HCT116 (cell line): ENCODE results near the gene TRAF5. TPM values are rescaled to one million over a fixed set of nuclear protein-coding genes. Genes with fewer than 3 reads are reported as not detected.

ENCODE experiments used
- ATAC-seq: fragments of 200-7000 bp; cut with Tn5 transposase; 2 replicates; pipeline ENCODE4 v1.9.1; 2020; ENCODE audit warnings: mild to moderate bottlenecking, moderate library complexity
- BruUV-seq: library from RNA; stranded (reverse); fragments of 400-500 nt; replicated peaks from 2 replicates; lab custom pipeline; 2021; lab: Mats Ljungman, UMichigan
- CTCF ChIA-PET: fragments of 300-600 bp; sonication (Branson Sonifier 250); formaldehyde crosslinking; loops from one replicate; lab custom pipeline; 2021; ENCODE audit warnings: antibody characterized with exemption; lab: Charles Lee
- POLR2A ChIA-PET: fragments of 300-600, 350-600 bp; sonication (Branson Sonifier 250); formaldehyde crosslinking; loops from one replicate; lab custom pipeline; 2021; ENCODE audit warnings: antibody characterized with exemption; lab: Charles Lee
- RAD21 ChIA-PET, 2 experiments: fragments of 300-600 bp; sonication (Branson Sonifier 250); formaldehyde crosslinking; loops; one replicate each; lab custom pipeline; 2023; ENCODE audit warnings: low total read pairs in 2 of 2; ENCODE audit not compliant: uncharacterized antibody in 2 of 2, unreplicated experiment in 2 of 2, low non-redundant PET in 1 of 2; lab: Charles Lee
- DNase-seq: peaks from one replicate; pipeline ENCODE4 v3.0.0-alpha.2; 2010; ENCODE audit warnings: low read depth, low spot score
- H2AFZ ChIP-seq: fragments of 200-600 bp; shearing (Covaris generic), sonication (generic); 2 replicates; pipeline ENCODE4 v1.6.1; 2017; ENCODE audit warnings: low read depth, mixed run types, mixed read lengths, antibody characterized with exemption, low read length; ENCODE audit not compliant: poor library complexity, severe bottlenecking
- H3K27ac ChIP-seq: 2 replicates; pipeline ENCODE4 v1.5.1; 2012; ENCODE audit warnings: low read depth, low read length
- H3K27me3 ChIP-seq: fragments of 200-600 bp; sonication (generic); 2 replicates; pipeline ENCODE4 v1.6.1; 2016; ENCODE audit warnings: mixed run types, low read length, mixed read lengths; ENCODE audit not compliant: insufficient read depth
- H3K36me3 ChIP-seq, 2 experiments: fragments of 200-500 bp in 1 of 2; fragments of 200-600 bp in 1 of 2; sonication (Bioruptor generic) in 1 of 2; sonication (generic) in 1 of 2; 2 replicates each; pipeline versions ENCODE4 v1.5.1 to v1.6.1; 2014 to 2016; ENCODE audit warnings: low read length in 2 of 2, inconsistent platforms in 1 of 2, mixed read lengths in 1 of 2, mixed run types in 1 of 2; ENCODE audit not compliant: insufficient read depth in 2 of 2, control insufficient read depth in 1 of 2
- H3K4me1 ChIP-seq, 2 experiments: fragments of 200-600 bp in 1 of 2; sonication (generic) in 1 of 2; 2 replicates each; pipeline versions ENCODE4 v1.5.1 to v1.6.1; 2012 to 2017; ENCODE audit warnings: low read length in 2 of 2, inconsistent platforms in 1 of 2, mild to moderate bottlenecking in 1 of 2, mixed read lengths in 1 of 2, mixed run types in 1 of 2, moderate library complexity in 1 of 2; ENCODE audit not compliant: insufficient read depth in 2 of 2, control insufficient read depth in 1 of 2
- H3K4me2 ChIP-seq: fragments of 200-600 bp; sonication (generic); 2 replicates; pipeline ENCODE4 v1.6.1; 2017; ENCODE audit warnings: mixed run types, low read length, mixed read lengths
- H3K4me3 ChIP-seq, 2 experiments: fragments of 200-600 bp in 1 of 2; sonication (generic) in 1 of 2; replicated peaks in 1 of 2; 2 replicates each; pipeline ENCODE4 v1.5.1; 2011 to 2016; ENCODE audit warnings: low read length in 2 of 2, control low read depth in 1 of 2, low read depth in 1 of 2, mild to moderate bottlenecking in 1 of 2, mixed read lengths in 1 of 2, mixed run types in 1 of 2
- H3K79me2 ChIP-seq: fragments of 200-600 bp; sonication (generic); 2 replicates; pipeline ENCODE4 v1.6.1; 2017; ENCODE audit warnings: mild to moderate bottlenecking, mixed run types, low read length, moderate library complexity, mixed read lengths; ENCODE audit not compliant: insufficient read depth
- H3K9ac ChIP-seq: fragments of 200-600 bp; sonication (generic); 2 replicates; pipeline ENCODE4 v1.6.1; 2016; ENCODE audit warnings: low read length, mixed read lengths
- H3K9me2 ChIP-seq: fragments of 200-600 bp; sonication (generic), shearing (Covaris generic); 2 replicates; pipeline ENCODE4 v1.6.1; 2017; ENCODE audit warnings: mixed run types, mild to moderate bottlenecking, moderate library complexity; ENCODE audit not compliant: insufficient read depth
- H3K9me3 ChIP-seq, 2 experiments: fragments of 200-500 bp in 1 of 2; fragments of 200-600 bp in 1 of 2; sonication (Bioruptor generic) in 1 of 2; sonication (generic) in 1 of 2; 2 replicates each; pipeline ENCODE4 v1.6.1; 2014 to 2017; ENCODE audit warnings: low read length in 2 of 2, mixed read lengths in 2 of 2, inconsistent platforms in 1 of 2, low read depth in 1 of 2, mild to moderate bottlenecking in 1 of 2, mixed run types in 1 of 2, moderate library complexity in 1 of 2; ENCODE audit not compliant: control insufficient read depth in 1 of 2, insufficient read depth in 1 of 2
- H4K20me1 ChIP-seq: fragments of 200-600 bp; sonication (generic), shearing (Covaris generic); 2 replicates; pipeline ENCODE4 v1.6.1; 2017; ENCODE audit warnings: mixed run types, mild to moderate bottlenecking, moderate library complexity; ENCODE audit not compliant: insufficient read depth
- EGR1 ChIP-seq: IDR thresholded peaks from 2 replicates; pipeline ENCODE4 v1.6.1; 2012; ENCODE audit warnings: low read depth
- ELF1 ChIP-seq: IDR thresholded peaks from 2 replicates; pipeline ENCODE4 v1.6.1; 2012; ENCODE audit warnings: low read depth, borderline replicate concordance
- FOSL1 ChIP-seq: IDR thresholded peaks from 2 replicates; pipeline ENCODE4 v1.6.1; 2012; ENCODE audit warnings: low read depth
- POLR2AphosphoS5 ChIP-seq: IDR thresholded peaks from 2 replicates; pipeline ENCODE4 v1.6.1; 2011; ENCODE audit warnings: mild to moderate bottlenecking, low read depth, low read length, moderate library complexity
- SP1 ChIP-seq: IDR thresholded peaks from 2 replicates; pipeline ENCODE4 v1.6.1; 2012; ENCODE audit warnings: low read depth
- YY1 ChIP-seq: IDR thresholded peaks from 2 replicates; pipeline ENCODE4 v1.6.1; 2011; ENCODE audit warnings: low read length, low read depth, moderate library complexity, mild to moderate bottlenecking; ENCODE audit not compliant: insufficient replicate concordance; ENCODE audit errors: extremely low read depth
- ZNF274 ChIP-seq: fragments of 200-500 bp; sonication (Bioruptor generic); IDR thresholded peaks from 2 replicates; pipeline ENCODE4 v1.6.1; 2014; ENCODE audit warnings: mild to moderate bottlenecking, low read depth, low read length, inconsistent platforms
- intact Hi-C: fragments of 100-400 bp; cut with micrococcal nuclease; formaldehyde crosslinking; loops from 2 replicates; pipeline ENCODE4 v1.10.0; 2022
- total RNA-seq: library from RNA; stranded (reverse); gene quantifications from one replicate; pipeline ENCODE4 v1.2.1, GENCODE V29; 2021; ENCODE audit not compliant: unreplicated experiment
- TF ChIP-seq, protein P1 (sequence below), 3 experiments: fragments of 200-600 bp in 1 of 3; sonication (generic) in 1 of 3; IDR thresholded peaks in 2 of 3; conservative IDR thresholded peaks in 1 of 3; 2 replicates each; pipeline ENCODE4 v1.5.1; 2012 to 2017; ENCODE audit warnings: low read depth in 2 of 3, low read length in 2 of 3, antibody characterized with exemption in 1 of 3, borderline replicate concordance in 1 of 3, control low read depth in 1 of 3, mild to moderate bottlenecking in 1 of 3, mixed read lengths in 1 of 3, mixed run types in 1 of 3, moderate library complexity in 1 of 3; ENCODE audit not compliant: insufficient read depth in 1 of 3
- TF ChIP-seq, protein P2 (sequence below): IDR thresholded peaks from 2 replicates; pipeline ENCODE4 v1.6.1; 2012

The TRAF5 gene
- total RNA-seq, 1 experiment from 2014 or later = 6.5 TPM

GRCh38 chr1:211386921-211387320 is 60.3 kb downstream of the TRAF5 start:
- peaks cover 0 to 2% of the 10 kb centered on the region in 2 experiments; a peak in 1 of 4 replicates for H3K36me3 ChIP-seq
- H3K9me2 ChIP-seq = no peaks in the 10 kb centered on the region
- TF ChIP-seq, protein P1, sequence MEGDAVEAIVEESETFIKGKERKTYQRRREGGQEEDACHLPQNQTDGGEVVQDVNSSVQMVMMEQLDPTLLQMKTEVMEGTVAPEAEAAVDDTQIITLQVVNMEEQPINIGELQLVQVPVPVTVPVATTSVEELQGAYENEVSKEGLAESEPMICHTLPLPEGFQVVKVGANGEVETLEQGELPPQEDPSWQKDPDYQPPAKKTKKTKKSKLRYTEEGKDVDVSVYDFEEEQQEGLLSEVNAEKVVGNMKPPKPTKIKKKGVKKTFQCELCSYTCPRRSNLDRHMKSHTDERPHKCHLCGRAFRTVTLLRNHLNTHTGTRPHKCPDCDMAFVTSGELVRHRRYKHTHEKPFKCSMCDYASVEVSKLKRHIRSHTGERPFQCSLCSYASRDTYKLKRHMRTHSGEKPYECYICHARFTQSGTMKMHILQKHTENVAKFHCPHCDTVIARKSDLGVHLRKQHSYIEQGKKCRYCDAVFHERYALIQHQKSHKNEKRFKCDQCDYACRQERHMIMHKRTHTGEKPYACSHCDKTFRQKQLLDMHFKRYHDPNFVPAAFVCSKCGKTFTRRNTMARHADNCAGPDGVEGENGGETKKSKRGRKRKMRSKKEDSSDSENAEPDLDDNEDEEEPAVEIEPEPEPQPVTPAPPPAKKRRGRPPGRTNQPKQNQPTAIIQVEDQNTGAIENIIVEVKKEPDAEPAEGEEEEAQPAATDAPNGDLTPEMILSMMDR (IDR thresholded peaks at IDR 0.05 in 2 of 3, conservative IDR thresholded peaks at IDR 0.05 in 1 of 3; ENCODE audit: borderline replicate concordance in 1 of 3, insufficient read depth in 1 of 3, low read depth in 2 of 3, low read length in 2 of 3) = no peak
- TF ChIP-seq SP1 = no peak
- no peak for TF ChIP-seq POLR2AphosphoS5
- no peak for TF ChIP-seq ZNF274
- TF ChIP-seq YY1 = no peak
- TF ChIP-seq FOSL1 = no peak
- no peak for TF ChIP-seq ELF1
- TF ChIP-seq, protein P2, sequence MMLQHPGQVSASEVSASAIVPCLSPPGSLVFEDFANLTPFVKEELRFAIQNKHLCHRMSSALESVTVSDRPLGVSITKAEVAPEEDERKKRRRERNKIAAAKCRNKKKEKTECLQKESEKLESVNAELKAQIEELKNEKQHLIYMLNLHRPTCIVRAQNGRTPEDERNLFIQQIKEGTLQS = no peak
- no peak for TF ChIP-seq EGR1
- TF ChIP-seq, all 23 proteins: peak for 0
- peaks cover 11% of the 10 kb centered on the region for H3K79me2 ChIP-seq
- no TSS peak for BruUV-seq
- H4K20me1 ChIP-seq = no peaks in the 10 kb centered on the region
- CTCF ChIA-PET = no interaction called here
- no peak overlapping the region for H3K4me3 ChIP-seq
- DNase-seq (no peak), ATAC-seq (no peak)
- RAD21 ChIA-PET = no interaction called here
- H3K4me1 ChIP-seq = peaks cover 1 to 10% of the 10 kb centered on the region in 2 experiments; a peak in 2 of 4 replicates
- POLR2A ChIA-PET = no interaction called here
- no peak overlapping the region for H3K27ac ChIP-seq
- no peaks in the 10 kb centered on the region for H3K9me3 ChIP-seq
- intact Hi-C loops = no loop called here
- H3K9ac ChIP-seq = no peak overlapping the region
- H2AFZ ChIP-seq = no peak overlapping the region
- no peak overlapping the region for H3K4me2 ChIP-seq
- H3K27me3 ChIP-seq = no peaks in the 10 kb centered on the region
